GM21528 (cell line): ENCODE data around the gene OR6P1.

ENCODE experiments used
- ATAC-seq: cut with Tn5 transposase; IDR thresholded peaks from one replicate; pipeline ENCODE4 v1.9.1; 2021; ENCODE audit warnings: mild to moderate bottlenecking, moderate library complexity; ENCODE audit not compliant: unreplicated experiment, low FRiP score

Gene OR6P1

GRCh38 chr1:158520021-158520420 is 50.4 kb downstream of the OR6P1 start:
- no peak for ATAC-seq

GRCh38 chr1:158516966-158517365 is 53.4 kb downstream of the OR6P1 start:
- ATAC-seq: no peak
